NCI-H524 (cell line): ENCODE measurements around the gene PCSK6.
A peak's percentile ranks its signal among the peaks of the same experiment; 100 is the strongest.

ENCODE experiments used
- DNase-seq, 2 experiments: peaks; one replicate each; lab custom pipeline; 2025; lab: John Stamatoyannopoulos, UW

PCSK6 gene

DNA sequence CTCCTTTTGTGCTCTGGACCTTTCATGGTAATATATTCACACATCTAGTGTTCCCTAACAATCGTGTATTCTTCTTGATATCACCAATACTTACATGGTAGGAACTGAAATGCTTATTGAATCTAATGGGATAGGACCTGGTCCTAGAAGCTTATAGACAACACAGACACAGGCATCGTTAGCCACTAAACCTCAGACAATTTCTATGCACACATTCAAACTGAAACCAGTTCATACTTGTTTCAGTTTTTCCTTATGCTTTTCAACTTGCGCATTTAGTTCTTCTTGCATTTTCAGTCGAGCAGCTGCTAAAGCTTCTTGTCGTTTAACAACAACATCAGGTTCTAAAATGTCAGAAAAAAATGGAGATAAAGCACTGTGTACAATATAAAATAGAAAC is 214.5 kb downstream of the PCSK6 start:
- DNase-seq = no peak

DNA sequence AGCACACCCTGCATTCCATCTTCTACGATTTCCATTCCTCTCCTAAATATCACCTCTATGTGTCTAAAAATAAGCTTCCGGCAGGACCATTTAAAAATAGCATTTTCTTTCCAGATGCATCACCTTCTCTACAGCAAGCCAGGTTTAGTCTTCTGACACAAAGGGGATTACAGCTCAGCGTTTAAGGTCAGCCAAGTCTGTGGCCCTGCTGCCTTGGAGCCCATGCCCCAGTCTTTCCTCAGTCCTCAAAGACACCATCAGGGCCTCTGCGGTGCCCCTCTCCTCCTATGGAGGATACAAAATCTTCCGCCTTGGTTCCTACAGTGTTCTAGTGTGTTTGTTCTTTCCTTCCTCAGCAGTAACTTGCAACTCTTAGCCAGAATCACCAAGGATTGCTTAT is 216.0 kb downstream of the PCSK6 start:
- DNase-seq = no peak

DNA sequence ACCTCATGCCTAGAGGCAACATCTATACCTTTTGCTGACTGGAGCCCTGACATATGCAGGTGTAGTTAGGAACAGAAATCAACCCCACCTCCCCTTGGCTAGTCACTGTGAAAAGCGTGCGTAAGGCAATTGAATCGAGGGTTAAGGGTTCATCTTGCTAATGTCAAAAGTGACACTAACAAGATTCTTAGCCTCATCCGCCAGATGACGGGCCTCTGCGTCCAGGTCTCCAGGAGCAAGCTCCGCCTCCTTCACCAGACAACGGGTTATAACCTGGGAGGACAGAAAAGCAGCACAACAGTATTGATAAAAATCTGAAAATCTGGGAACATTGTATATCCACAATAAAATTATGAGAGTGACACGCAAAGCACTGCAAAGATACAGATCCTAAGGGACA is 216.9 kb downstream of the PCSK6 start:
- no peak for DNase-seq

DNA sequence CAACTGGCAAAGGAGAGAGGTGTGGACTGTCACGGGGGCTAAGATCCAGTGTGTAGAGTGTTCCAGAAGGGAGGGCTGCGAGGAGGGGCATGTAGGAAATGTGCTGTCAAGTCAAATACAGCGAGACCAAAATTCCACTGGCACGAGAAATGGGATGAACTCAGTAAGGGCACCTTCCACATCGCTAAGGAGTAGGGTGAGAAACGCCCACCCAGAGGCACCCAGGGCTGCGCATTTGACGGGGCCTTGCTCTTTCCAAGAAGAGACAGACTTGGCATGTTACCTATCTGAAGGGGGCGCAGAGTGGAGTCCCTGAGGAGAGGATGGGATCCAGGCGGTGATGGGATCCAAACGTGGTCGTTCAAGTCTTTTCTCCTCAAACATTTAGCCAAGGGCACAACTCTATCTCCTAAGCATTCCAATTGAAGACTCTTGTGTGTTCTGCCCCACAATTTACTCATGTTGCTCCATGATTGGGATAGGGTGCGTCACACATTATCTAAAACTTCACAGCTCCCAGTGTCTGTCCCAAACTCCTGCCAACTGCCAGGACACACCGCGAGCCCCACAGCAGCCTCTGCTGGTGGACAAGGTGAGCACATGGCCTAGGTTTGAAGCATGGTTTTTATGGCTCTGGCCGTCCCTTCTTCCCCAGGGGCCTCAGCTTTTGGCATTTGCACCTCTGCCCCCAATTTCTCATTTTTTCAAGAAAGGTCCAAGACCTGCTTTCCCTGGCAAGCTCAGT is 219.9 kb downstream of the PCSK6 start:
- DNase-seq = no peak

DNA sequence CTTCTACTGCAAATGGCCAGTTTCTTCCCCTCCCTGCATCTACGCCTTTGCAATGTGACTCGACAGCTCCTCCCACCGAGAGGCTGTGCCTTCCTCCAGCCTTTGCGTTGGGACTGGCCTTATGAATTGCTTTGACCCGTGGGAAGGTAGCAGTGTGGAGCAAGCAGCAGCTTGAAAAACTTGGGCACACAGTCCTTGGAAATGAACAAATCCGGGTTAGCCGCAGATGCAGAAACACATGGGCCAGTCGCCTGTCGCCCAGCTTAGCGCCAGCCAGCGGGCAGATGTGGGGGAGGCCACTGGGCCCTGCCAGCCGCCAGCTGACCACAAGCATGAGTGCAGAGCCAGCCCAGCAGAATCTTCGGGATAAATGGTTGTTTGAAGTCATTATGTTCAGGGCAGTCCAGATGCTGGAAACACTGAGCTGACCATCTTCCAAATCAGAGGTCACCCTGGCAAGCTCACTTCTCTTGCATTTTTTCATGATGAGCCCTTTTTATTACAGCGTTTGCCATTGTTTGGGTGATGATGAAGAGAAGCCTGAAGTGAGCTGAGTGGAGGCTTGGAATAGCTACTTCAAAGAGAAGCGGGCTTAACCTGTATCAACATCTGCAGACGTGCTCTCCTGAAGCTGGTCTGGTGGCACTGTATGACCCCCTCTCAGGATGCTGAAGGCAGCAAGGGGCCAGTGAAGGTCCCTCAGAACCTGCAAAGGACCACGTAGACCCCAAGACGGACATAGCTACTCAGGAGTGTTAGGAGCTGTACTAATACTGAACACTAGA is 222.0 kb downstream of the PCSK6 start:
- DNase-seq = no peak

DNA sequence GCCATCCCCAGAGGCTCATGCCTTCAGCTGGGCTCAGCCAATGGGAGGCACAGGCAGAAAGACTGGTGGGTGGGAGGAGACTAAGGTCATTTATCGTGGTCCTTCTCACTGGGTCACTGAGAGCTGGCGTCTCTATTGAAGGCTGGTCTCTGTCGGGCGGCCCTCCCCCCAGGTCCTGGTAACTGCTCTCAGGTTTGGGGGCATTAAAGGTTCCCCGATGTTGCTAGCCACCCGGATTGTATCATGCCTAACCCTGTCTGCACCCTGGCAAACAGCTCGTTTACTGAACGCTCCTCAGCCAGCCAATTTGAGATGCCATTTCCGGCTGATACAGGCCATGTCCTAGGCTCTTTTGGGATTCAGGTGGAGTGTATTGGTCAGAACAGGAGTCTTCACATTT is 222.7 kb downstream of the PCSK6 start:
- DNase-seq = no peak

DNA sequence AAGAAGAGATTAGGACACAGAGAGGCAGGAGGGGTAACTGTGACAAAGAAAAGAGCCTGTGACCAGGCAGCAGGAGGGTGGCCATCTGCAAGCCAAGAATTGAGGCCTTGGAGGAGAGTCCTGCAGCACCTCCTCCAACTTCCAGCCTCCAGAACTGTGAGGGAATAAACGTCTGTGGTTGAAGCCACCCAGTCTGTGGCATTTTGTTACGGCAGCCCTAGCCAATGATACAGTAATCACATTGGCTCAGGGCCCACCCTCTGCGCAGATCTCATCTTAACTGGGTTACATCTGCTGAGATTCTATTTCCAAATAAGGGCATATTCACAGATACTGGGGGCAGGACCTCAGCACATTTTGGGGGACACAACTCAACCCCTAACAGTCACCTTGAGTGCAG is 223.5 kb downstream of the PCSK6 start:
- DNase-seq = no peak

DNA sequence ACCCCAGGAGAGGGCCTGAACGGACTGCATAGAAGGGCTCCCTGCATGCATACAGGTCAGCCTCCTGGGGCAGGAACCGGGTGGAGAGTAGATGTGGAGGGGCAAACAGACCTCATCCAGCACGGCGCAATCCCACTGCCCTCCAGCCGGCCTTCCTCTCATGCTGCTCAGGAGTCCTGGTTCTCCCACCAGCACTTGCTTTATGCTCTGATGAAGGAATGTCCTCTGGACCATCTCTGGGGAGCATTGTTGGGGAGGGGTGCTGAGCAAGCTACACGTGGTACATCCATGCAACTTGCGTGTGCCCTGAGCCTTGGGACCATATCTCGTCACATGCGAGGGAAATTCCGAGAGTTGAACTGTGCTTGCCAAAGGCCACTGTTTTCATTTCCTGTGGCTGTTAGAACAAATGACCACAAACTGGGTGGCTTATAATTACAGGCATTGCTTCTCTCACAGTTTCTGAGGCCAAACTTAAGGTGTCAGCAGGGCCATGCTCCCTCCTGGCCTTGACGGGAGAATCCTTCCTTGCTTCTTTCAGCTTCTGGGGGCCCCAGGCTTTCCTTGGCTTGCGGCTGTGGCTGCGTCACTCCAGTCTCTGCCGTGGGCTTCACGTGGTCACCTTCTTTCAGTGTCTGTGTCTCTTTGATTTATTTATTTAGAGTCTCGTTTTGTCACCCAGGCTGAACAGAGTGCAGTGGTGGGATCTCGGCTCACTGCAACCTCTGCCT is 224.4 kb downstream of the PCSK6 start:
- no peak for DNase-seq

DNA sequence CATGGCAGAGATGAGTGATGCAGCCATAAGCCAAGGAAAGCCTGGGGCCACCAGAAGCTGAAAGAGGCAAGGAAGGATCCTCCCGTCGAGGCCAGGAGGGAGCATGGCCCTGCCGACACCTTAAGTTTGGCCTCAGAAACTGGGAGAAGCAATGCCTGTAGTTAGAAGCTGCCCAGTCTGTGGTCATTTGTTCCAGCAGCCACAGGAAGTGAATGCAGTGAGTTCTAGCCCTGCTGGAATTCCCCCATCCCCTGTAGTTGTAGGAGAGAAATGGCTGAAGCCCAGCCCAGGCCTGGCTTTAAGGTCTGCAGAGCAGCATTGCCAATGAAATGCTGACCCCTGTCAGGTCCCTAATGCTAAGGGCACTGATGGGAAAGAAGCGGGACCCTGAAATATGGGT is 225.5 kb downstream of the PCSK6 start:
- DNase-seq = no peak

DNA sequence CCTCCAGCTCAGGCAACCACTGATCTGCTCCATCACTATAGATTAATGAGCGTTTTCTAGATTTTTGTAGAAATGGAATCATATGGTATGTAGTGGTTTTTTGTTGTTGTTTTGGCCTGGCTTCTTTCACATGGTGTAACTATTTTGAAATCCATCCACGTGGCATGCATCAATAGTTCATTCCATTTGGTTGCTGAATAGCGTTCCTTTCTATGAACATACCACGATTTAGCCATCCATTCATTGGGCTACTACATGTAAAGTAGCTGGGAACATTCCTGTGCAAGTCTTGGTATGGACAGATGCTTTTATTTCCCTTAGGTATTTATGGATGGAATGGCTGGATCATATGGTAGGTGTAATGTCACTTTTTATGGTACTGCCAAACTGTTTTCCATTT is 227.0 kb downstream of the PCSK6 start:
- no peak for DNase-seq

DNA sequence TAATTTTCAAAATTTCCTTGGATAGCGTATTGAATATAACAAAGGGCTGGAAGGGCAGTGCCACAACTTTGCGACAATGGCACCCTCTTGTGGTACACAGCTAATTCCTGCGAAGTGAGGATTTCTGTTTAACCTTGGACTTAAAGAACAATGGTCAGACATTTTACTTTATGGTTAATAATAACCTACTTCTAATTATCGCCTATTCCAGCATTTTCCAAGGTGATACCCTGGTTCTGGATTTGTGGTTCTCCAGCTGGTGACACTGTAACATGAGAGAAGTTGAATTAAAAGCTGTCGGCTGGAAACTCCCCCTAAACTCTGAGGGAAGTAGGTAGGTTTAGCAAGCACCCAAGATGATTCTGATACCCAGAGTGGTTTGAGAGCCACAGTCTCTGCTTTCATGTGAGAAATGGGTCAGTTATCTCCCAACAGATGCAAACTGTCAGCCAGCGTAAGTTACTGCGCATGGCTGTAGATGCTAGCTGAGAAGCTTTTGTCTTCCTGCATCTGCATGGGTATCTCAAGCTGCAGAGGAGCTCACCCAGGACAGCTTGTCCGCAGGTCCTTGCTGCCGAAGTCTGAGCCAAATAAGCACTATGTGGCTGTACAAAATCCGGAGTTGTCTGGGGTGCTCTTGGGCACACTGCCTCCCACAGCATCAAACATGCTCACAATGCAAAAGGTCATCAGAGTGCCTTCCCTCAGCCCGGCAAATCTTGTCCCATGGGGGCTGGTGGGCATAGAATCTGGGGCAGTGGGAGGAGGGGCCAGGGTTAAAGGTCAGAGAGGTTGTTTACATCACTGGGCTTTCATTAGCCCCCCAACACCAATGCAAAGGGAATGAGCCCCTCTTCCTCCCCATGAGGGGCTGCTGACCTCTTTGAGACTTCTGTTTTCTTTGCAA is 231.0 kb downstream of the PCSK6 start:
- DNase-seq = peak; percentile 47 to 70

DNA sequence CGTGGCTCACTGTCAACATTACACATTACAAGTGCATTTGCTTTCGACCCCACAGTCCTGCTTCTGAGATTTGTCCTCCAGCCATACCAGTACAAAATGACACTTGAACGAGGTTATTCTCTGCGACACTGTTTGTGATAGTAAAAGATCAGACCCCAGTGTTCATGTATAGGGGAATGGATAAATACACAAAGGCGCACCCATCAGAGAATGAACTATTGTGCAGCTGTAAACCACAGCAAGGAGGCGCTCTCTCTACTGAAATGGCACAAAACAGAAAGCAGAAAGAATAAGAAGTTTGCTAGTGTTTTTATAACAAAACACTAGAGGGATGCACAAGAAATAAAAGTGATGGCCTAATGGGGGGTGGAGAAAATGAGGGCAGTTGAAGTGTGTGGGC is 232.8 kb downstream of the PCSK6 start:
- DNase-seq = no peak

DNA sequence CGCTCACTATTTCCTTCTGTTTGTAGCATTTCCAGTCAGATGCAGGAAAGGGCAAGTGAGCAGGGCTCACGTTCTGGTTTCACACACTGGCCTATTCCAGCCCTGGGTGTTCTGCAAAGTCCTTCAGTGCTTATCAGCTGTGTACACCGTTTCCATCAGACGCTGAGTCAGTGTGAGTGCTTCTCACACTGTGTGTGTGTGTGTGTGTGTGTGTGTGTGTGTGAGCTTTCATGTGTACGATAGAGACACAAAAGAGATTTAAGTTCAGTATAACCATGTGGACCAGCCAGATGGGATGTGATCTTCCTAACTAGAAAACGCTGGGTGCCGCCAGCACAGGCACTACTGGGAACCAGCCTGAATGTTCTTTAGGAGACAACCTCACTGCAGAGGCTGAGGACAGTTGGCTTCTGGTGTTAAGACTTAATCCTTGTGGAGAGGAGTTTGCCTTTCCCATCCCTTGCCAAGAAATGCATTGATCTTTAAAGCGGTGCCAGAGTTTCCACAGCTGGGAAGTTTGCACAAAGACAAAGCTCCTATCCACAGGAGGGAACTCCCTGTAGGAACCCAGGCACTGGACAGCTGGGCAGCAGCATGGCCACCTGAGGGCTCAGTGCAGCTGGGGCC is 233.8 kb downstream of the PCSK6 start:
- DNase-seq = peak; percentile 94 to 97

DNA sequence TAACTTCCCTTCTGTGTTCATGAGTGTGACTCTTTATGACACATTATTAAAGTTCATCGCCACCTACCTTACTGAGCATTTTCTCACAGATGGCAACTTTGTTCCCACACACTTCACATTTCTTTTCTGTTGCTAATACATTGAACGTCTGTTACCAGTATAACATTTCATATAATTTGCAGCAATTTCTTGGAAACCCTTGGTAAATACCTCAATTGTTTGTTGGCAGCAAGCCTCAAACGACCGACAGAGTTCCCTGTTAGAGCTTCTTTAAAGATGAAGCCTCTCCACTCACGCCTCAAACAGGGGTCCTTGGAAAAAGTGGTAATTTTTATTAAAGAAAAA is 234.5 kb downstream of the PCSK6 start:
- DNase-seq = peak; percentile 28 to 80

DNA sequence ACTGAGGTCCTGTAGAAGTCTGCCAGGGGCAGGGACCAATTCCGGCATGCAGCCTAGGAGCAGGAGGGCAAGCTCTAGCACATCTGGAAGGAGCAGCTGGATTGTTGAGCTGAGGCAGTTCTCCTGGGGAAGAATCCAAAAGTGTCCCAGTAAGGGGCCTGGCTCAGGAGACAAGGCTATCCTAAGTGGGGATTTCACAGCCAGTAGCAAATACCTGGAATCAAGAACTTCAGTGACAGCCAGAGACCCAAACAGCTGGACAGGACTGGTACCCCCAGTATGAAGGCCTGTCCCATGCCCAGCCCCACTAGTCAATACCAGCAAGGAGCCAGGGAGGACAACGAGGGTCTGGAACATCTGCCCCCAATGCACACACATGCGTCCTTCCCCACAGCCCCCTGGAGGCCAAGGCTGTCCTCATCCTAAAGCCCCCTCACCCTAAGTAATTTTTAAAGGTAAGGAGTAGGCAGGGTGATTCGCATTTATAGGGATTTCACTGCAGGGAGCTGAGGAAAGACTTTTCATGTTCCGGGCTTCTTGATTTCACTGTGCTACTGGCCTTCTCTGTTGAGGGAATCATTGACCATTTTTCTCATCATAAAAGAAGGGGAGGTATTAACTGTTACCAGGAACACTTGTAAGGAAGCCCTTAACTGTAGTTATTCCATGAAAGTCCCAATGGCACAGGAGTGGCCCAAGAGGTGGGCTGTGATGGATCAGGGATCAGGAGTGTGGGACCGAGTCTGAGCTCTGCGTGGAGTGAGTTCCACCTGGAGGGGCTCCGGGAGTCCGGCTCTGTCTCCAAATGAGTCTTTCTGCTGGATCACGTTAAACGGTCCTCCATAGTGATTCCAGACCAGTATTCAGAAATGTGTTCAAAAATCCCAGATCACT is 235.1 kb downstream of the PCSK6 start:
- no peak for DNase-seq
